SK-N-MC (cell line): ENCODE results near the gene NTPCR.

ENCODE experiments used
- EZH2 ChIP-seq: fragments of 200-600 bp; sonication (generic); IDR thresholded peaks from one replicate; pipeline ENCODE4 v1.6.1; 2017; ENCODE audit warnings: antibody characterized with exemption
- POLR2AphosphoS5 ChIP-seq: IDR thresholded peaks from 2 replicates; pipeline ENCODE4 v1.6.1; 2012; ENCODE audit warnings: mild to moderate bottlenecking, low read depth, low read length, borderline replicate concordance

- TF ChIP-seq EZH2, result no peak
- TF ChIP-seq POLR2AphosphoS5, result no peak
Observed at GRCh38 chr1:232992227-232992626, 41.8 kb downstream of the NTPCR start.
